Epithelial cell of proximal tubule (primary cell): Measurements from ENCODE around the gene POLDIP2. TPM values are rescaled to one million over a fixed set of nuclear protein-coding genes. Genes with fewer than 3 reads are reported as not detected.
A peak's percentile ranks its signal among the peaks of the same experiment; 100 is the strongest.

Source experiments
- DNase-seq: peaks from one replicate; pipeline ENCODE4 v3.0.0-alpha.2; 2011; ENCODE audit warnings: low read depth
- H3K4me3 ChIP-seq: 2 replicates; pipeline ENCODE4 v1.5.1; 2011; ENCODE audit warnings: low read depth, mild to moderate bottlenecking, low read length
- CTCF ChIP-seq: conservative IDR thresholded peaks from 2 replicates; pipeline ENCODE4 v1.5.1; 2012; ENCODE audit warnings: low read depth, mild to moderate bottlenecking, low read length
- total RNA-seq: library from RNA; depleted of rRNA; stranded (reverse); fragments of >200 nt; gene quantifications from 2 replicates; pipeline ENCODE4 v1.2.3, GENCODE V29; 2015

POLDIP2 gene
- total RNA-seq, 1 donor from 2014 or later: 96.4 TPM

- no peak for DNase-seq
- no peak for TF ChIP-seq CTCF
- H3K4me3 ChIP-seq: no peak within 1 kb of the TSS
These were observed 12.9 kb upstream of the POLDIP2 start, which contains the start of gene VTN for GRCh38 chr17:28370035-28370743. TSS of gene VTN (minus strand) at chr17:28370307. CDS start at chr17:28370203, 104 bp downstream.

GRCh38 chr17:28369684-28370034 is 12.3 kb upstream of the POLDIP2 start:
- H3K4me3 ChIP-seq: no peak overlapping the region
- no peak for TF ChIP-seq CTCF
- DNase-seq: no peak

GRCh38 chr17:28368915-28369683 is 11.8 kb upstream of the POLDIP2 start:
- no peak for DNase-seq
- TF ChIP-seq CTCF: no peak
- H3K4me3 ChIP-seq: no peak overlapping the region

- H3K4me3 ChIP-seq: no peak overlapping the region
- no peak for TF ChIP-seq CTCF
- DNase-seq: no peak
These were observed 11.0 kb upstream of the POLDIP2 start for GRCh38 chr17:28368306-28368831.

- no peak for TF ChIP-seq CTCF
- DNase-seq: no peak
- no peak overlapping the region for H3K4me3 ChIP-seq
These were observed 10.4 kb upstream of the POLDIP2 start for GRCh38 chr17:28367641-28368305.

GRCh38 chr17:28366605-28367004 is 9.3 kb upstream of the POLDIP2 start:
- DNase-seq: no peak
- TF ChIP-seq CTCF: peak; percentile 16
- no peak overlapping the region for H3K4me3 ChIP-seq
